Ovary (tissue), 3 donors: ENCODE data around the gene MRPL27.

Experiments used
- EP300 ChIP-seq: sonication (generic); formaldehyde crosslinking; IDR thresholded peaks from one replicate; pipeline ENCODE4 v1.6.1; 2017; ENCODE audit warnings: antibody characterized with exemption
- TF ChIP-seq, protein P1 (sequence below), 3 donors: fragments of 450-650 bp in 2 of 3; fragments of 200-600 bp in 1 of 3; IDR thresholded peaks; one replicate each; pipeline versions ENCODE4 v1.5.1 to v1.8.0; 2016 to 2022; ENCODE audit warnings: antibody characterized with exemption in 3 of 3, mild to moderate bottlenecking in 1 of 3
- donor health status: DM: no; HTN: no; CAD: no.

DNA sequence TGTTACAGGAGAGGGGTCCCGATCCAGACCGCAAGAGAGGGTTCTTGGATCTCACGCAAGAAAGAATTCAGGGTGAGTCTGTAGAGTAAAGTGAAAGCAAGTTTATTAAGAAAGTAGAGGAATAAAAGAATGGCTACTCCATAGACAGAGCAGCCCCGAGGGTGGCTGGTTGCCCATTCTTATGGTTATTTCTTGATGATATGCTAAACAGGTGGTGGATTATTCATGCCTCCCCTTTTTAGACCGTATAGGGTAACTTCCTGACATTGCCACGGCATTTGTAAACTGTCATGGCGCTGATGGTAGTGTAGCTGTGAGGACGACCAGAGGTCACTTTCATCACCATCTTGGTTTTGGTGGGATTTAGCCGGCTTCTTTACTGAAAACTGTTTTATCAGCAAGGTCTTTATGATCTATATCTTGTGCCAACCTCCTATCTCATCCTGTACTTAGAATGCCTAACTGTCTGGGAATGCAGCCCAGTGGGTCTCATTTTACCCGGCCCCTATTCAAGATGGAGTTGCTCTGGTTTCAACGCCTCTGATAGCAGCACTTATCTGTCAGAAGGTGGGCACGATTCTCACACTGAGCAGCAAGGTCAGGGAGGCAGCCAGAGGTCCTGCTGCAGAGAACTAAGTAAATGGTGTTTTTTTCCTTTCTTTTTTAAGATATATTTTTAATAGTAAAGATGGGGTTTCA is 53.5 kb downstream of the MRPL27 start:
- TF ChIP-seq EP300: no peak
- TF ChIP-seq, protein P1, sequence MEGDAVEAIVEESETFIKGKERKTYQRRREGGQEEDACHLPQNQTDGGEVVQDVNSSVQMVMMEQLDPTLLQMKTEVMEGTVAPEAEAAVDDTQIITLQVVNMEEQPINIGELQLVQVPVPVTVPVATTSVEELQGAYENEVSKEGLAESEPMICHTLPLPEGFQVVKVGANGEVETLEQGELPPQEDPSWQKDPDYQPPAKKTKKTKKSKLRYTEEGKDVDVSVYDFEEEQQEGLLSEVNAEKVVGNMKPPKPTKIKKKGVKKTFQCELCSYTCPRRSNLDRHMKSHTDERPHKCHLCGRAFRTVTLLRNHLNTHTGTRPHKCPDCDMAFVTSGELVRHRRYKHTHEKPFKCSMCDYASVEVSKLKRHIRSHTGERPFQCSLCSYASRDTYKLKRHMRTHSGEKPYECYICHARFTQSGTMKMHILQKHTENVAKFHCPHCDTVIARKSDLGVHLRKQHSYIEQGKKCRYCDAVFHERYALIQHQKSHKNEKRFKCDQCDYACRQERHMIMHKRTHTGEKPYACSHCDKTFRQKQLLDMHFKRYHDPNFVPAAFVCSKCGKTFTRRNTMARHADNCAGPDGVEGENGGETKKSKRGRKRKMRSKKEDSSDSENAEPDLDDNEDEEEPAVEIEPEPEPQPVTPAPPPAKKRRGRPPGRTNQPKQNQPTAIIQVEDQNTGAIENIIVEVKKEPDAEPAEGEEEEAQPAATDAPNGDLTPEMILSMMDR (IDR thresholded peaks at IDR 0.05): no peak
